Osteoblast (primary cell): Measurements from ENCODE around the gene CD164L2. TPM values are rescaled to one million over a fixed set of nuclear protein-coding genes. Genes with fewer than 3 reads are reported as not detected.

Experiments
- DNase-seq: peaks from one replicate; pipeline ENCODE4 v3.0.0; 2011; ENCODE audit warnings: low spot score, mixed read lengths; ENCODE audit not compliant: insufficient read length; ENCODE audit errors: missing footprints
- H2AFZ ChIP-seq: 2 replicates; pipeline ENCODE4 v1.6.0; 2011; ENCODE audit warnings: mild to moderate bottlenecking, low read length
- H3K27ac ChIP-seq: 2 replicates; pipeline ENCODE4 v1.5.1; 2011; ENCODE audit warnings: mild to moderate bottlenecking, low read depth, low read length, moderate library complexity
- H3K27me3 ChIP-seq: 2 replicates; pipeline ENCODE4 v1.6.0; 2012; ENCODE audit warnings: mild to moderate bottlenecking, control low read depth, inconsistent platforms, low read length, moderate library complexity; ENCODE audit not compliant: insufficient read depth
- H3K36me3 ChIP-seq: 2 replicates; pipeline ENCODE4 v1.5.1; 2011; ENCODE audit warnings: mild to moderate bottlenecking, low read length, control low read depth, moderate library complexity; ENCODE audit not compliant: insufficient read depth
- H3K4me1 ChIP-seq: 2 replicates; pipeline ENCODE4 v1.5.1; 2011; ENCODE audit warnings: mild to moderate bottlenecking, low read length, control low read depth, moderate library complexity; ENCODE audit not compliant: insufficient read depth
- H3K4me2 ChIP-seq: 2 replicates; pipeline ENCODE4 v1.6.0; 2011; ENCODE audit warnings: mild to moderate bottlenecking, low read length; ENCODE audit not compliant: insufficient read depth
- H3K4me3 ChIP-seq: fragments of 200-600 bp; sonication (generic); 3 replicates; pipeline ENCODE4 v1.5.1; 2012; ENCODE audit warnings: mild to moderate bottlenecking, low read length, inconsistent platforms; ENCODE audit not compliant: insufficient read depth
- H3K79me2 ChIP-seq: 2 replicates; pipeline ENCODE4 v1.6.0; 2012; ENCODE audit warnings: mild to moderate bottlenecking, low read length, control low read depth, inconsistent platforms; ENCODE audit not compliant: insufficient read depth
- H3K9me3 ChIP-seq: 2 replicates; pipeline ENCODE4 v1.5.1; 2011; ENCODE audit warnings: low read depth, low read length, control low read depth
- H4K20me1 ChIP-seq: 2 replicates; pipeline ENCODE4 v1.6.0; 2012; ENCODE audit warnings: mild to moderate bottlenecking, low read length, control low read depth; ENCODE audit not compliant: insufficient read depth
- CTCF ChIP-seq: IDR thresholded peaks from 2 replicates; pipeline ENCODE4 v1.5.1; 2011; ENCODE audit warnings: mild to moderate bottlenecking, low read depth, low read length, moderate library complexity; ENCODE audit errors: extremely low read depth
- total RNA-seq: library from RNA; depleted of rRNA; stranded (reverse); fragments of >200 nt; gene quantifications from 2 replicates; pipeline ENCODE4 v1.2.3, GENCODE V29; 2012

The CD164L2 gene
- total RNA-seq, 1 donor = not detected

- Histone ChIP-seq H3K27ac (no peak overlapping the region), H3K79me2 (peaks cover 67% of the 10 kb centered on the region)
- TF ChIP-seq CTCF = no peak
Measured at GRCh38 chr1:27429029-27429425, 45.9 kb upstream of the CD164L2 start.

GRCh38 chr1:27428316-27429028 is 45.3 kb upstream of the CD164L2 start:
- H3K9me3 ChIP-seq = no peaks in the 10 kb centered on the region
- no peaks in the 10 kb centered on the region for H3K27me3 ChIP-seq
- no peak overlapping the region for H2AFZ ChIP-seq
- TF ChIP-seq CTCF = no peak
- H3K36me3 ChIP-seq = peaks cover 16% of the 10 kb centered on the region
- H3K4me2 ChIP-seq = peak overlapping the region; percentile 24
- H3K79me2 ChIP-seq = peaks cover 67% of the 10 kb centered on the region
- DNase-seq = no peak
- peak overlapping the region; percentile 30 for H3K27ac ChIP-seq
- no peak overlapping the region for H3K4me3 ChIP-seq
- H3K4me1 ChIP-seq = peaks cover 29% of the 10 kb centered on the region
- peaks cover 15% of the 10 kb centered on the region for H4K20me1 ChIP-seq

More at GRCh38 chr1:27429029-27429425, 45.9 kb upstream of the CD164L2 start:
- Histone ChIP-seq H3K4me2 (no peak overlapping the region), H3K4me3 (no peak overlapping the region), H3K4me1 (peaks cover 29% of the 10 kb centered on the region), H3K9me3 (no peaks in the 10 kb centered on the region), H3K36me3 (peaks cover 16% of the 10 kb centered on the region), H2AFZ (no peak overlapping the region), H4K20me1 (peaks cover 18% of the 10 kb centered on the region), H3K27me3 (no peaks in the 10 kb centered on the region)
- DNase-seq = no peak

- H3K79me2 ChIP-seq = peaks cover 66% of the 10 kb centered on the region
- H3K4me3 ChIP-seq = no peak overlapping the region
- H3K27ac ChIP-seq = peak overlapping the region; percentile 30
- peak overlapping the region; percentile 24 for H3K4me2 ChIP-seq
- H3K27me3 ChIP-seq = no peaks in the 10 kb centered on the region
- H3K4me1 ChIP-seq = peaks cover 29% of the 10 kb centered on the region
- peaks cover 11% of the 10 kb centered on the region for H4K20me1 ChIP-seq
- no peaks in the 10 kb centered on the region for H3K9me3 ChIP-seq
- peak; percentile 82 for DNase-seq
- H3K36me3 ChIP-seq = peaks cover 16% of the 10 kb centered on the region
- TF ChIP-seq CTCF = no peak
- no peak overlapping the region for H2AFZ ChIP-seq
Measured at GRCh38 chr1:27427816-27428315, 44.7 kb upstream of the CD164L2 start.

GRCh38 chr1:27427329-27427728 is 44.2 kb upstream of the CD164L2 start:
- Histone ChIP-seq H3K79me2 (peaks cover 66% of the 10 kb centered on the region), H2AFZ (no peak overlapping the region), H3K27ac (no peak overlapping the region), H4K20me1 (peaks cover 11% of the 10 kb centered on the region), H3K4me3 (no peak overlapping the region), H3K4me2 (no peak overlapping the region), H3K36me3 (peaks cover 16% of the 10 kb centered on the region), H3K4me1 (peaks cover 29% of the 10 kb centered on the region), H3K9me3 (no peaks in the 10 kb centered on the region), H3K27me3 (no peaks in the 10 kb centered on the region)
- TF ChIP-seq CTCF = no peak
- no peak for DNase-seq
